Urothelium cell line (cell line): ENCODE measurements around the gene C2orf42.
"Not testable (repeated sequence)": the region's sequence is repeated elsewhere in the genome, so short reads cannot be mapped to it uniquely, and the experiment has no call there.

Source experiments
- DNase-seq: peaks from one replicate; pipeline ENCODE4 v3.0.0; 2011; ENCODE audit warnings: low spot score, mixed read lengths
- FAIRE-seq: peaks from 2 replicates; lab custom pipeline; 2011; peaks lifted over from hg19 to GRCh38; lab: Jason Lieb, UNC

C2orf42 gene

GRCh38 chr2:70190418-70191243, at the start of gene C2orf42:
Gene C2orf42, minus strand, starts transcription at chr2:70191019. Its CDS starts 9,034 bp downstream, at chr2:70181985.
- FAIRE-seq = peak; percentile 66

GRCh38 chr2:70240599-70240998, 49.8 kb upstream of the C2orf42 start:
- FAIRE-seq = no peak
- no peak for DNase-seq

More at GRCh38 chr2:70190418-70191243, at the start of gene C2orf42:
- DNase-seq = peak; percentile 99

- no peak for FAIRE-seq
These were observed 43.1 kb upstream of the C2orf42 start for GRCh38 chr2:70233926-70234325.

GRCh38 chr2:70226781-70227180, 36.0 kb upstream of the C2orf42 start:
- no peak for FAIRE-seq
- DNase-seq = no peak

More at GRCh38 chr2:70233926-70234325, 43.1 kb upstream of the C2orf42 start:
- DNase-seq = no peak

- FAIRE-seq, DNase-seq: not testable (repeated sequence)
These were observed 32.5 kb upstream of the C2orf42 start for GRCh38 chr2:70223305-70223704.

- no peak for FAIRE-seq
- no peak for DNase-seq
These were observed 24.2 kb upstream of the C2orf42 start for GRCh38 chr2:70214953-70215549.

GRCh38 chr2:70214365-70214764, 23.5 kb upstream of the C2orf42 start:
- FAIRE-seq = no peak
- no peak for DNase-seq

- DNase-seq (no peak), FAIRE-seq (no peak)
These were observed 21.6 kb upstream of the C2orf42 start for GRCh38 chr2:70212298-70212932.

- DNase-seq = no peak
- FAIRE-seq = no peak
These were observed 20.8 kb upstream of the C2orf42 start for GRCh38 chr2:70211595-70211994.

GRCh38 chr2:70204452-70204851, 13.6 kb upstream of the C2orf42 start:
- no peak for DNase-seq
- no peak for FAIRE-seq

- FAIRE-seq = no peak
- no peak for DNase-seq
These were observed 12.3 kb upstream of the C2orf42 start for GRCh38 chr2:70203086-70203485.

- no peak for DNase-seq
These were observed 11.5 kb upstream of the C2orf42 start for GRCh38 chr2:70202236-70202806.

GRCh38 chr2:70201831-70202230, 11.0 kb upstream of the C2orf42 start:
- FAIRE-seq (no peak), DNase-seq (no peak)

More at GRCh38 chr2:70202236-70202806, 11.5 kb upstream of the C2orf42 start:
- no peak for FAIRE-seq

GRCh38 chr2:70201225-70201768, 10.5 kb upstream of the C2orf42 start:
- FAIRE-seq (no peak), DNase-seq (no peak)

GRCh38 chr2:70199320-70199864, 8.6 kb upstream of the C2orf42 start:
- DNase-seq (no peak), FAIRE-seq (no peak)

GRCh38 chr2:70192516-70192915, 1.7 kb upstream of the C2orf42 start:
- no peak for DNase-seq
- FAIRE-seq = no peak

- FAIRE-seq (no peak), DNase-seq (no peak)
These were observed 471 bp upstream of the C2orf42 start for GRCh38 chr2:70191244-70191735.

GRCh38 chr2:70188460-70188859, 2.4 kb downstream of the C2orf42 start:
- DNase-seq = no peak
- no peak for FAIRE-seq

- FAIRE-seq = not testable (repeated sequence)
These were observed 3.6 kb downstream of the C2orf42 start for GRCh38 chr2:70187170-70187569.

GRCh38 chr2:70182689-70183088, 8.1 kb downstream of the C2orf42 start:
- FAIRE-seq (no peak), DNase-seq (no peak)

More at GRCh38 chr2:70187170-70187569, 3.6 kb downstream of the C2orf42 start:
- not testable (repeated sequence) for DNase-seq
